Glutamatergic neuron (in vitro differentiated cells): ENCODE results near the gene CCL20. TPM values are rescaled to one million over a fixed set of nuclear protein-coding genes. Genes with fewer than 3 reads are reported as not detected.

Experiments
- DNase-seq: peaks from one replicate; pipeline ENCODE4 v3.0.0; 2022
- H3K27ac Mint-ChIP-seq: one replicate; pipeline ENCODE4 v1.8.0; 2020; ENCODE audit warnings: mild to moderate bottlenecking, mixed read lengths, inconsistent platforms; ENCODE audit not compliant: unreplicated experiment
- H3K27me3 Mint-ChIP-seq: one replicate; pipeline ENCODE4 v1.8.0; 2020; ENCODE audit warnings: mild to moderate bottlenecking, moderate library complexity, mixed read lengths, inconsistent platforms; ENCODE audit not compliant: unreplicated experiment
- H3K36me3 Mint-ChIP-seq: one replicate; pipeline ENCODE4 v1.8.0; 2020; ENCODE audit warnings: mild to moderate bottlenecking, mixed read lengths, inconsistent platforms; ENCODE audit not compliant: unreplicated experiment
- H3K4me1 Mint-ChIP-seq: one replicate; pipeline ENCODE4 v1.8.0; 2020; ENCODE audit warnings: mild to moderate bottlenecking, low read depth, mixed read lengths, inconsistent platforms; ENCODE audit not compliant: unreplicated experiment
- H3K4me3 Mint-ChIP-seq: one replicate; pipeline ENCODE4 v1.8.0; 2020; ENCODE audit warnings: mild to moderate bottlenecking, mixed read lengths, inconsistent platforms; ENCODE audit not compliant: unreplicated experiment
- H3K9me3 Mint-ChIP-seq: one replicate; pipeline ENCODE4 v1.8.0; 2020; ENCODE audit warnings: mild to moderate bottlenecking, moderate library complexity, mixed read lengths, inconsistent platforms; ENCODE audit not compliant: unreplicated experiment
- CTCF ChIP-seq: fragments of 200-600 bp; sonication (generic); IDR thresholded peaks from one replicate; pipeline ENCODE4 v1.5.0; 2021; ENCODE audit not compliant: partially characterized antibody, unreplicated experiment
- total RNA-seq: library from RNA; stranded (reverse); fragmentation: NEBNext Ultra II Directional; extraction: Animal tissue kit (Norgen Biotek cat#: 25700); gene quantifications from one replicate; pipeline ENCODE4 v1.2.1, GENCODE V29; 2021; ENCODE audit not compliant: unreplicated experiment

CCL20 gene
- total RNA-seq, 1 donor from 2014 or later, result not detected

GRCh38 chr2:227865291-227865690 is 51.6 kb downstream of the CCL20 start:
- Mint-ChIP-seq H3K36me3 (no peaks in the 10 kb centered on the region), H3K9me3 (no peaks in the 10 kb centered on the region), H3K27me3 (peaks cover 2% of the 10 kb centered on the region), H3K4me1 (no peaks in the 10 kb centered on the region), H3K4me3 (no peak overlapping the region), H3K27ac (no peak overlapping the region)
- no peak for TF ChIP-seq CTCF
- DNase-seq, result no peak

Other genes with a start within 250 kb of the CCL20 start
- gene SCYGR2, start 214.9 kb upstream of the CCL20 start, total RNA-seq, result not detected
- not detected for gene SCYGR3, start 199.0 kb upstream of the CCL20 start, total RNA-seq
- gene SCYGR4, start 196.3 kb upstream of the CCL20 start, total RNA-seq, result not detected
- gene SCYGR5, start 147.0 kb upstream of the CCL20 start, total RNA-seq, result not detected
- 1.7 TPM for gene SLC19A3, start 95.8 kb upstream of the CCL20 start, total RNA-seq
- not detected for gene SCYGR6, start 89.1 kb upstream of the CCL20 start, total RNA-seq
- not detected for gene SCYGR7, start 85.5 kb upstream of the CCL20 start, total RNA-seq
- not detected for gene SCYGR8, start 67.9 kb upstream of the CCL20 start, total RNA-seq
- gene DAW1, start 57.8 kb downstream of the CCL20 start, total RNA-seq, result not detected